AG10803 (cell line): Measurements from ENCODE around the gene LAMC3.

Source experiments
- DNase-seq: peaks from one replicate; pipeline ENCODE4 v3.0.0; 2010; ENCODE audit warnings: low read depth
- H3K4me3 ChIP-seq: 2 replicates; pipeline ENCODE4 v1.5.1; 2011; ENCODE audit warnings: mild to moderate bottlenecking, low read length, control low read depth
- CTCF ChIP-seq: conservative IDR thresholded peaks from 2 replicates; pipeline ENCODE4 v1.5.1; 2011; ENCODE audit warnings: mild to moderate bottlenecking, low read length, control low read depth, inconsistent platforms

LAMC3 gene

GRCh38 chr9:130963337-130963908 lies 45.6 kb upstream of the LAMC3 start:
- DNase-seq = no peak

GRCh38 chr9:130963916-130964315 lies 45.1 kb upstream of the LAMC3 start:
- TF ChIP-seq CTCF = no peak
- no peak overlapping the region for H3K4me3 ChIP-seq
- DNase-seq = no peak

More at GRCh38 chr9:130963337-130963908, 45.6 kb upstream of the LAMC3 start:
- no peak overlapping the region for H3K4me3 ChIP-seq
- TF ChIP-seq CTCF = no peak

- no peak overlapping the region for H3K4me3 ChIP-seq
- no peak for DNase-seq
- TF ChIP-seq CTCF = no peak
These were observed 43.3 kb upstream of the LAMC3 start for GRCh38 chr9:130965680-130966079.

- TF ChIP-seq CTCF = no peak
- no peak for DNase-seq
- H3K4me3 ChIP-seq = no peak overlapping the region
These were observed 38.9 kb upstream of the LAMC3 start for GRCh38 chr9:130970052-130970451.

GRCh38 chr9:130970855-130971254 lies 38.1 kb upstream of the LAMC3 start:
- H3K4me3 ChIP-seq = no peak overlapping the region
- DNase-seq = no peak
- no peak for TF ChIP-seq CTCF

- DNase-seq = no peak
- TF ChIP-seq CTCF = no peak
- H3K4me3 ChIP-seq = no peak overlapping the region
These were observed 37.6 kb upstream of the LAMC3 start for GRCh38 chr9:130971294-130971849.

GRCh38 chr9:130972277-130972956 lies 36.6 kb upstream of the LAMC3 start:
- no peak for TF ChIP-seq CTCF
- DNase-seq = no peak
- no peak overlapping the region for H3K4me3 ChIP-seq
